WTC11 (cell line): ENCODE data around the gene FOXC1. TPM values are rescaled to one million over a fixed set of nuclear protein-coding genes. Genes with fewer than 3 reads are reported as not detected.

Source experiments
- ATAC-seq: fragments of 200-7000 bp; cut with Tn5 transposase; 2 replicates; pipeline ENCODE4 v1.10.0; 2021; ENCODE audit warnings: mild to moderate bottlenecking, moderate library complexity
- CTCF ChIA-PET: fragments of 300-600 bp; sonication (Branson Sonifier 250); formaldehyde crosslinking; loops from one replicate; lab custom pipeline; 2021; ENCODE audit warnings: antibody characterized with exemption; lab: Charles Lee
- POLR2A ChIA-PET: fragments of 350-600 bp; sonication (Branson Sonifier 250); formaldehyde crosslinking; loops from one replicate; lab custom pipeline; 2021; ENCODE audit warnings: antibody characterized with exemption; lab: Charles Lee
- DNase-seq: peaks from one replicate; pipeline ENCODE4 v3.0.0; 2021; ENCODE audit warnings: low spot score
- H3K27ac Mint-ChIP-seq: 2 replicates; pipeline ENCODE4 v1.8.0; 2021; ENCODE audit warnings: mixed read lengths
- H3K27me3 Mint-ChIP-seq: 2 replicates; pipeline ENCODE4 v1.8.0; 2021; ENCODE audit warnings: low read depth, mild to moderate bottlenecking, moderate library complexity, mixed read lengths
- H3K36me3 Mint-ChIP-seq: 2 replicates; pipeline ENCODE4 v1.8.0; 2021; ENCODE audit warnings: mixed read lengths
- H3K4me1 Mint-ChIP-seq: 2 replicates; pipeline ENCODE4 v1.8.0; 2022; ENCODE audit warnings: mixed read lengths
- H3K4me3 Mint-ChIP-seq: 2 replicates; pipeline ENCODE4 v1.8.0; 2021; ENCODE audit warnings: mild to moderate bottlenecking, moderate library complexity, mixed read lengths
- H3K9me3 Mint-ChIP-seq: 2 replicates; pipeline ENCODE4 v1.8.0; 2021; ENCODE audit warnings: mixed read lengths
- EMX1 ChIP-seq: fragments of 250-450 bp; sonication (Bioruptor Pico); IDR thresholded peaks from 2 replicates; pipeline ENCODE4 v1.8.0; 2021; ENCODE audit warnings: mild to moderate bottlenecking
- GTF2I ChIP-seq: fragments of 250-450 bp; sonication (Bioruptor Pico); conservative IDR thresholded peaks from 2 replicates; pipeline ENCODE4 v1.4.0; 2021; ENCODE audit warnings: mild to moderate bottlenecking
- NFATC4 ChIP-seq: fragments of 250-450 bp; sonication (Bioruptor Pico); IDR thresholded peaks from 2 replicates; pipeline ENCODE4 v1.9.0; 2021; ENCODE audit warnings: mild to moderate bottlenecking
- NFE2L1 ChIP-seq: sonication (generic); formaldehyde crosslinking; IDR thresholded peaks from 2 replicates; pipeline ENCODE4 v1.8.1; 2023; ENCODE audit warnings: missing genetic modification reagents
- OVOL2 ChIP-seq: fragments of 250-450 bp; sonication (Bioruptor Pico); IDR thresholded peaks from 2 replicates; pipeline ENCODE4 v1.9.0; 2021; ENCODE audit warnings: mild to moderate bottlenecking, borderline replicate concordance
- PRRX2 ChIP-seq: fragments of 250-450 bp; sonication (Bioruptor Pico); IDR thresholded peaks from 2 replicates; pipeline ENCODE4 v1.8.0; 2021; ENCODE audit warnings: mild to moderate bottlenecking
- RELA ChIP-seq: sonication (generic); formaldehyde crosslinking; IDR thresholded peaks from 2 replicates; pipeline ENCODE4 v1.8.1; 2022; ENCODE audit warnings: missing genetic modification reagents, mild to moderate bottlenecking, borderline replicate concordance
- SP1 ChIP-seq: sonication (generic); formaldehyde crosslinking; conservative IDR thresholded peaks from 2 replicates; pipeline ENCODE4 v1.8.1; 2022; ENCODE audit warnings: missing genetic modification reagents
- TCF7 ChIP-seq: sonication (generic); formaldehyde crosslinking; IDR thresholded peaks from 2 replicates; pipeline ENCODE4 v1.8.0; 2022; ENCODE audit warnings: mild to moderate bottlenecking, low read depth, missing genetic modification reagents, moderate library complexity
- TEAD1 ChIP-seq: sonication (generic); formaldehyde crosslinking; IDR thresholded peaks from 2 replicates; pipeline ENCODE4 v1.8.0; 2022; ENCODE audit warnings: mild to moderate bottlenecking, missing genetic modification reagents
- TEAD4 ChIP-seq: sonication (generic); formaldehyde crosslinking; IDR thresholded peaks from 2 replicates; pipeline ENCODE4 v1.8.0; 2022; ENCODE audit warnings: mild to moderate bottlenecking, missing genetic modification reagents
- USF2 ChIP-seq: sonication (generic); formaldehyde crosslinking; IDR thresholded peaks from 2 replicates; pipeline ENCODE4 v1.8.1; 2023; ENCODE audit warnings: mild to moderate bottlenecking, missing genetic modification reagents, moderate library complexity
- ZMAT4 ChIP-seq: fragments of 250-450 bp; sonication (Bioruptor Pico); IDR thresholded peaks from 2 replicates; pipeline ENCODE4 v1.9.0; 2021; ENCODE audit warnings: mild to moderate bottlenecking
- ZNF232 ChIP-seq: sonication (generic); formaldehyde crosslinking; IDR thresholded peaks from 2 replicates; pipeline ENCODE4 v1.8.0; 2022; ENCODE audit warnings: mild to moderate bottlenecking, missing genetic modification reagents
- ZNF416 ChIP-seq: fragments of 250-450 bp; sonication (Bioruptor Pico); IDR thresholded peaks from 2 replicates; pipeline ENCODE4 v1.9.0; 2021; ENCODE audit warnings: mild to moderate bottlenecking, inconsistent platforms
- ZNF425 ChIP-seq: fragments of 250-450 bp; sonication (Bioruptor Pico); conservative IDR thresholded peaks from 2 replicates; pipeline ENCODE4 v1.9.0; 2021; ENCODE audit warnings: mild to moderate bottlenecking
- ZNF671 ChIP-seq: fragments of 250-450 bp; sonication (Bioruptor Pico); IDR thresholded peaks from 2 replicates; pipeline ENCODE4 v1.8.0; 2021; ENCODE audit warnings: mild to moderate bottlenecking
- total RNA-seq: library from RNA; stranded (reverse); gene quantifications from 3 replicates; pipeline ENCODE4 v1.2.3, GENCODE V29; 2021
- TF ChIP-seq, protein P1 (sequence below): fragments of 250-450 bp; sonication (Bioruptor Pico); IDR thresholded peaks from 2 replicates; pipeline ENCODE4 v1.9.0; 2021; ENCODE audit warnings: moderate library complexity, mild to moderate bottlenecking, inconsistent platforms, borderline replicate concordance
- TF ChIP-seq, protein P2 (sequence below): sonication (generic); formaldehyde crosslinking; IDR thresholded peaks from 2 replicates; pipeline ENCODE4 v1.8.0; 2022; ENCODE audit warnings: mild to moderate bottlenecking, missing genetic modification reagents
- TF ChIP-seq, protein P3 (sequence below): sonication (generic); formaldehyde crosslinking; IDR thresholded peaks from 2 replicates; pipeline ENCODE4 v1.8.0; 2022; ENCODE audit warnings: missing genetic modification reagents
- TF ChIP-seq, protein P4 (sequence below): sonication (generic); formaldehyde crosslinking; IDR thresholded peaks from 2 replicates; pipeline ENCODE4 v1.8.1; 2022; ENCODE audit warnings: low read depth, mild to moderate bottlenecking, moderate library complexity, missing genetic modification reagents, borderline replicate concordance
- TF ChIP-seq, protein P5 (sequence below): sonication (generic); formaldehyde crosslinking; IDR thresholded peaks from 2 replicates; pipeline ENCODE4 v1.8.1; 2023; ENCODE audit warnings: mild to moderate bottlenecking, missing genetic modification reagents, moderate library complexity

Gene FOXC1
- total RNA-seq, 1 experiment from 2014 or later = 10.7 TPM

DNA sequence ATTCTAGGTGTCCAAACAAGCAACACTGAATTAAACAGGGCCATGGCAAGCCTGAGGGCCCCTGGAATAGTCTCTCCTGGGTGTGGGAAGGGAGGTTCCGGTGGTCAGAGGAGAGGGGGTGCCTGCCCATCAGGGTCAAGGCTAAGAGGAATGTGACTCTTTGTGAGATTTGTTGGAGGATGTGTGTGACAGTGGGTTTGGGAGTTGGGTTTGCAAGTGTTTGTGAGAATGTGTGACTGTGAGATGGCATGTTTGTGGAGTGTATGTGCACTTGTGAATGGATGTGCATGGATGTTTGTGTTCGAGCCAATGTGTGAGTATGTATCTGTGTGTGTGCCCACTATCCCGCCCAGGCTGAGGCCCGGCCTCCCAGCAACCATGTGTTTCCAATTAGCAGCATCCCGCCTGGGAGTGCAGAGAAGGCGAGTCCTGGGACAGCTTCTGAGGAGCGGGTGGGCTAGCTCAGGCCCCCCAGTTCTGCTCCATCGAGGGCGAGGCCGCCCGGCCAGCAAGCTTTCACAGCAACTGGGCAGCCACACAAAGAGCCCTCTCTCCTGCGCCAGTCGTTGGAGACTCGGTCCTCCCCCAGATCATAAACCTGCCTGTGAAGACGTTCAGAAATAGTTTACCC, 12.6 kb downstream of the FOXC1 start:
- Mint-ChIP-seq H3K36me3 (no peaks in the 10 kb centered on the region), H3K27me3 (peaks cover 99% of the 10 kb centered on the region), H3K4me1 (peaks cover 37% of the 10 kb centered on the region), H3K27ac (no peak overlapping the region), H3K4me3 (no peak overlapping the region), H3K9me3 (no peaks in the 10 kb centered on the region)
- ATAC-seq (no peak), DNase-seq (no peak)
- TF ChIP-seq, protein P1, sequence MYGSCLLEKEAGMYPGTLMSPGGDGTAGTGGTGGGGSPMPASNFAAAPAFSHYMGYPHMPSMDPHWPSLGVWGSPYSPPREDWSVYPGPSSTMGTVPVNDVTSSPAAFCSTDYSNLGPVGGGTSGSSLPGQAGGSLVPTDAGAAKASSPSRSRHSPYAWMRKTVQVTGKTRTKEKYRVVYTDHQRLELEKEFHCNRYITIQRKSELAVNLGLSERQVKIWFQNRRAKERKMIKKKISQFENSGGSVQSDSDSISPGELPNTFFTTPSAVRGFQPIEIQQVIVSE (CRISPR knock-in tag) = no peak
- TF ChIP-seq EMX1 (CRISPR knock-in tag) (no peak), USF2 (CRISPR knock-in tag) (no peak), RELA (CRISPR knock-in tag) (no peak), NFATC4 (CRISPR knock-in tag) (no peak), ZMAT4 (no peak), OVOL2 (CRISPR knock-in tag) (no peak), ZNF671 (CRISPR knock-in tag) (no peak), ZNF416 (no peak), PRRX2 (CRISPR knock-in tag) (no peak), SP1 (no peak), ZNF425 (CRISPR knock-in tag) (no peak), GTF2I (CRISPR knock-in tag) (no peak)
- TF ChIP-seq, protein P2, sequence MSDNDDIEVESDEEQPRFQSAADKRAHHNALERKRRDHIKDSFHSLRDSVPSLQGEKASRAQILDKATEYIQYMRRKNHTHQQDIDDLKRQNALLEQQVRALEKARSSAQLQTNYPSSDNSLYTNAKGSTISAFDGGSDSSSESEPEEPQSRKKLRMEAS (CRISPR knock-in tag) = no peak
- TF ChIP-seq, protein P3, sequence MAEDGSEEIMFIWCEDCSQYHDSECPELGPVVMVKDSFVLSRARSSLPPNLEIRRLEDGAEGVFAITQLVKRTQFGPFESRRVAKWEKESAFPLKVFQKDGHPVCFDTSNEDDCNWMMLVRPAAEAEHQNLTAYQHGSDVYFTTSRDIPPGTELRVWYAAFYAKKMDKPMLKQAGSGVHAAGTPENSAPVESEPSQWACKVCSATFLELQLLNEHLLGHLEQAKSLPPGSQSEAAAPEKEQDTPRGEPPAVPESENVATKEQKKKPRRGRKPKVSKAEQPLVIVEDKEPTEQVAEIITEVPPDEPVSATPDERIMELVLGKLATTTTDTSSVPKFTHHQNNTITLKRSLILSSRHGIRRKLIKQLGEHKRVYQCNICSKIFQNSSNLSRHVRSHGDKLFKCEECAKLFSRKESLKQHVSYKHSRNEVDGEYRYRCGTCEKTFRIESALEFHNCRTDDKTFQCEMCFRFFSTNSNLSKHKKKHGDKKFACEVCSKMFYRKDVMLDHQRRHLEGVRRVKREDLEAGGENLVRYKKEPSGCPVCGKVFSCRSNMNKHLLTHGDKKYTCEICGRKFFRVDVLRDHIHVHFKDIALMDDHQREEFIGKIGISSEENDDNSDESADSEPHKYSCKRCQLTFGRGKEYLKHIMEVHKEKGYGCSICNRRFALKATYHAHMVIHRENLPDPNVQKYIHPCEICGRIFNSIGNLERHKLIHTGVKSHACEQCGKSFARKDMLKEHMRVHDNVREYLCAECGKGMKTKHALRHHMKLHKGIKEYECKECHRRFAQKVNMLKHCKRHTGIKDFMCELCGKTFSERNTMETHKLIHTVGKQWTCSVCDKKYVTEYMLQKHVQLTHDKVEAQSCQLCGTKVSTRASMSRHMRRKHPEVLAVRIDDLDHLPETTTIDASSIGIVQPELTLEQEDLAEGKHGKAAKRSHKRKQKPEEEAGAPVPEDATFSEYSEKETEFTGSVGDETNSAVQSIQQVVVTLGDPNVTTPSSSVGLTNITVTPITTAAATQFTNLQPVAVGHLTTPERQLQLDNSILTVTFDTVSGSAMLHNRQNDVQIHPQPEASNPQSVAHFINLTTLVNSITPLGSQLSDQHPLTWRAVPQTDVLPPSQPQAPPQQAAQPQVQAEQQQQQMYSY (CRISPR knock-in tag) = no peak
- ChIA-PET CTCF (no interaction called here), POLR2A (no interaction called here)

GRCh38 chr6:1622851-1623768, 13.4 kb downstream of the FOXC1 start:
- Mint-ChIP-seq H3K9me3 (no peaks in the 10 kb centered on the region), H3K27ac (no peak overlapping the region), H3K4me3 (peak overlapping the region; percentile 63), H3K4me1 (peaks cover 32% of the 10 kb centered on the region), H3K36me3 (no peaks in the 10 kb centered on the region), H3K27me3 (peaks cover 99% of the 10 kb centered on the region)
- ChIA-PET CTCF (interaction anchor here (1.2 to 3.5 kb wide), 4 partner anchors 12 to 27 kb away, joined by 4 to 19 read pairs (median 5); no protein-coding TSS in a partner anchor), POLR2A (no interaction called here)
- no peak for ATAC-seq
- DNase-seq = no peak
- no peak for TF ChIP-seq TEAD1 (CRISPR knock-in tag)
- TF ChIP-seq PRRX2 (CRISPR knock-in tag) = no peak
- TF ChIP-seq TEAD4 (CRISPR knock-in tag) = no peak
- TF ChIP-seq NFE2L1 = no peak
- TF ChIP-seq NFATC4 (CRISPR knock-in tag) = no peak
- TF ChIP-seq ZNF232 (CRISPR knock-in tag) = no peak
- TF ChIP-seq ZNF671 (CRISPR knock-in tag) = no peak
- TF ChIP-seq TCF7 (CRISPR knock-in tag) = no peak
- TF ChIP-seq, protein P4, sequence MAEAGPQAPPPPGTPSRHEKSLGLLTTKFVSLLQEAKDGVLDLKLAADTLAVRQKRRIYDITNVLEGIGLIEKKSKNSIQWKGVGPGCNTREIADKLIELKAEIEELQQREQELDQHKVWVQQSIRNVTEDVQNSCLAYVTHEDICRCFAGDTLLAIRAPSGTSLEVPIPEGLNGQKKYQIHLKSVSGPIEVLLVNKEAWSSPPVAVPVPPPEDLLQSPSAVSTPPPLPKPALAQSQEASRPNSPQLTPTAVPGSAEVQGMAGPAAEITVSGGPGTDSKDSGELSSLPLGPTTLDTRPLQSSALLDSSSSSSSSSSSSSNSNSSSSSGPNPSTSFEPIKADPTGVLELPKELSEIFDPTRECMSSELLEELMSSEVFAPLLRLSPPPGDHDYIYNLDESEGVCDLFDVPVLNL (CRISPR knock-in tag) = no peak
- TF ChIP-seq, protein P5, sequence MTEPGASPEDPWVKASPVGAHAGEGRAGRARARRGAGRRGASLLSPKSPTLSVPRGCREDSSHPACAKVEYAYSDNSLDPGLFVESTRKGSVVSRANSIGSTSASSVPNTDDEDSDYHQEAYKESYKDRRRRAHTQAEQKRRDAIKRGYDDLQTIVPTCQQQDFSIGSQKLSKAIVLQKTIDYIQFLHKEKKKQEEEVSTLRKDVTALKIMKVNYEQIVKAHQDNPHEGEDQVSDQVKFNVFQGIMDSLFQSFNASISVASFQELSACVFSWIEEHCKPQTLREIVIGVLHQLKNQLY = no peak
- no peak for TF ChIP-seq EMX1 (CRISPR knock-in tag)
